NCI-H146 treated with DMSO at 0.1 percent for 48 hours (cell line): ENCODE data around the gene CARMIL1.
A peak's percentile ranks its signal among the peaks of the same experiment; 100 is the strongest.

Experiments used
- DNase-seq: peaks from one replicate; lab custom pipeline; 2025; ENCODE audit not compliant: unreplicated experiment; lab: John Stamatoyannopoulos, UW

CARMIL1 gene

DNA sequence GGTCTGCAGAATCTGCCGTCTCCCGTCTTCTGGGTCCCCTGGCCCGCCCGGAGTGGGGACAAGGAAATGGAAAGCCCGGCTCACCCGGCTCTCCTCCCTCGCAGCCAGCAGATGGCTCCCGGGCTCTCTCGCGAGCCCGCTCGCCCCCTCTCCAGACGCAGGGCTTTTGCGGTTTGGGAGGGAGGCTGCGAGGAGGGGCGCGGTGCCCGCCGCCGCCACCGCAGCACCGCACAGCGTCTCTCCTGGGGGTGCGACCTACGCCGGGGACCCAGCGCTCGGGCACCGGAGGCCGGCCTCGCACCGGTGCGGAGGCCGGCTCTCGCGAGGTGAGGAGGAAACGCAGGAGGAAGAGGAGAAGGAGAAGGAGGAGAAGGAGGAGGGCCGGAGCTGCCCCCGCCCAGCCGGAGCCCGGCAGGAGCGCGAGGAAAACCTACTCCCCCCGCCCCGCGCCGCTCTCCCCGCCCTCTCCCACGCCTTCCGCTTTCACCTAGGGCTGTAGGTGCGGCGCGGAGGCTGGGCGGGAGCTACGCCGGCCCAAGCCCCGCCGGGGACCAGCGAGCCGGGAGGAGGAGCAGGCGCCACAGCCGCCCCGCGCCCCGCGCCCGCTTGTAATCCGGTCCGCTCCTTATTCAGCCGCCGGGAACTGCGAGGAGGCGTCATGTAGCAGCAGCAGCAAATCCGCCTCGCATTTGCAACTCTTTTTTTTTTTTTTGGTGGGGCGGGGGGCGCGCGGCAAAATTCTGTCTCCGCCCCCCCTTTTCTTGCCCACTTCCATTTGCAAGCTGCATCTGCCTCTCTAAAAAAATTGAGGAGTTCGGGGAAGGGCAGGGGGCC, at the start of gene CARMIL1:
TSS of gene CARMIL1 (plus strand) at position 461 of the 834 bp plus-strand sequence. CDS start 422 bp downstream, outside the sequence.
- peak; percentile 79 for DNase-seq

DNA sequence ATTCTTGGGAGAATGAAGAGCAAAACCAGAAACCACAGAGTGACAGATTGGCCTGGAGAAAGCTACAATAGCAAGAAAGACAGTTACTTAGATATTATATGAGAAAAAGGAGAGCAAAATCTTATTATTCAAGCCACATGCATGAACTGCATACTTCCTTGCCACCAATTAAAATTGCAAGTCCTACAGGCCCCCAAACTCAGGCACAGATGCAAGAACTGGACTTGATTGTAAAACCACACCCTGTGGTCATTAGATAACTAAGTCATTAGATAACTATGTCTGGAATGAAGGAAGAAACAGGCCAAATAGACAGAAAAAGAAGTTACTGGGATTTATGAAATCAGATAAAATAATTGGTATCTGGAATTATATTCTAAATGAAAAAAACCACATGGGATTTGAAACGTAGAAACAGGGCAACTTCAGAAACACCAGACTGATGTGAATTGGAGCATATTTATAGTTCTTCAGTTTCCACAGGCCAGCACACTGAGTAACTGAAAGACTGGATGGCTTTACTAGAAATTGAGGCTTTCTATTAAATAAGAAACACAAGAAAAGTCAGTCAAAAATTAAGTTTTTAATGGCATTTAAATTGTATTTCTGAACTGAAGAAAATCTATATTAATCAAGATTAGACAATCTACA, 49.4 kb upstream of the CARMIL1 start:
- no peak for DNase-seq

DNA sequence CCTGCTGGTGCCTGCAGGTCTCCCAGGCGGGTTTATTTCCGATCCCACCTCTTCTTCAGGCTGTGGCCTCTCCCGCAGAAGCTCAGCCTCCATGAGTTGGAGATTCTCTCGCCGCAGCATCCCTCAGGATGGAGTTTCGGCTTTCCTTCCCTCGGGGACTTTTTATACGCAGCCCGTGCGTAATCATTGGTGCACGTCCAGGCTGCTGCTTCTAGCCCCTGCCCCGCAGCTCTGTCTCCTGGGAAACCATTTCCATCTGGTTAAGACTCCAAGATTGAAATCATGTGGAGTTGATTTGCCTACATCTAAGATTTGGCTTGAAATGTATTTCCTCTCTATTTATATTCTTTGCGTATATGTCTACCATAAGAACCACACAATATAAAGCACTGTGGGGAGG, 46.7 kb upstream of the CARMIL1 start:
- DNase-seq = no peak

DNA sequence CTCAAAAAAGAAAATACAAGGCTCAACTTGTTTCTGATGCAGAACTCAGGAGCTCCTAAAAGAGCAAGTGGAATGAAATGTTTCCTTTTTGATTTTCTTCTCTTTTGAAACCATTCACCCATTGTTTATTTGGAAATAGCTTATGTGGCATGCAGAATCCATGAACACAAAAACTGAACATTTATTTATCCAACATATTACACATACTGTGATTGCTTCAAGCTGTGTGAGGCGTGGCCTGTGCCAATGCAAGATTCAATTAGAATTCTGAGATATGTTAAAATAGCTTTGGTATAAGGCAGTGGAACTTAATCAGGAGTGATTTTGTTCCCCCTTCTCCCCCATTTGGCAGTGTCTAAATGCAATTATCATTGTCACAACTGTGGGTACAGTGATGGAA, 45.9 kb upstream of the CARMIL1 start:
- no peak for DNase-seq

DNA sequence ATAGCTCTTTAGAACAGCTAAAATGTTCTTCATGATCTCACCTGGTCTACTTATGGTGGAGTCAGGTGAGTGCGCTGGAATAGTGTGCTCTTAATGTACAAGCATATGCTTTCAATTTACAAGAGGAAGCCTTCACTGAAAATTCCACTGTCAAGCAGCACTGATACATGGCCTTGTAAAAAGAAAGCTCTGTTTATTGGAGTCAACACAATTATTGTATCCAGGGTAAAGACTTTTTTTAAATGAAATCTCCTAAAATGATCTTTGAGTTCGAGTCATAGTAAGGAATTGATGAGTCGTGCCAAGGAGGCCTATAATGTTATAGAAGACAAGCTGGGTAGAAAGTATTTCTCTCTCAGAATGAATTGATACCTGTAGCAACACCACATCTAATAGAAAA, 41.6 kb upstream of the CARMIL1 start:
- no peak for DNase-seq

DNA sequence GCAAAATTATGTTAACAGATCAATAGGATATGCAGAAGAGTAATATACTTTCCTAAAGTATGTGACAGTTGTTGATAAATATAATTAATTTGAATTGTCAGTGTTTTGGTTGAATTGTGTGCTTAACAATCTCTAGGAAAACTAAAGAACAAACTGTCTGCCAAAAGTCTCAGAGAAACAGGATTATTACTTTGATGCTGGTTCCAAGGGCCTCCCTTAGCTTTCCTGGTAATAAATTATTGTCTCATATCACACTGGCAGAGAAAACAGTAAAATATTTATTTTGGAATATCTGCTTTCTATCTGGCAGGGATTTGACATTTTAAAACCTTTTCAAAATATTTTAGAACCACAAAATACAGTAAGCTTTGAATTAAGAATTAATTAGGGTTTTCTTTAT, 40.1 kb upstream of the CARMIL1 start:
- DNase-seq = no peak

DNA sequence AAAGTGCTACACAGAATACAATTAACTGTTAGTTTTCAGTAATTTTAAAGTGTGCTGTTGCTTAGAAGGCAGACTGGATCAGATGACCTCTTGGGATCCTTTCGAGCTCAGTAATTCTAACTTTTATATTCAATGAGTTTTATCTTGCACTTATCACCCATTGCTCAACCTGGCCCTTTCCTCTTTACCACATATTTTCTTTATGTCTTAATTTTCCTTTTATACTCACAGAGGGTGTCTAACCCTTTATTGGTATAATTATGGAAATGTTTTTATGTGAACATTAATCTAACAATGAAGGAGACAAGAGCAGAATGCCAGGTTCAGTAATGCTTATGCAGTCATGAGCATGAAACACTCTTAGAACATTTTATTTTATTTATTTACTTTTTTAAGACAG, 39.7 kb upstream of the CARMIL1 start:
- DNase-seq = no peak

DNA sequence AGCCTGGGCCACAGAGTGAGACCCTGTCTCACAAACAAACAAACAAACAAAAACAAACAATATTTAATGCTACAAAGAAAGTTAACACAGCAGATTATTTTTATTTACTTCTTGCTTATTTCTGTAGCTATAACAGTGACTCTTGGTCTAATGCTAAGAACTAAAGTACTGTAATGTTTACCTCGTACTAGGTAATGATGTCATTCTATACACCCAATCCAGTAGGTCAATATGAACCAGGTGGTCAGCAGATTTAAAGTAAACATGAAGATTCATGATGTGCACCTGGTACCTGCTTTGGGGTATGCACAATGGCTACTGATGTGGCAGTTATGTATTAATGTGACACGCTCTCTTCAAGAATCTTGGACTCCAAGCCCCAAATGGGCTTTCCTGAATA, 36.6 kb upstream of the CARMIL1 start:
- peak; percentile 49 for DNase-seq

DNA sequence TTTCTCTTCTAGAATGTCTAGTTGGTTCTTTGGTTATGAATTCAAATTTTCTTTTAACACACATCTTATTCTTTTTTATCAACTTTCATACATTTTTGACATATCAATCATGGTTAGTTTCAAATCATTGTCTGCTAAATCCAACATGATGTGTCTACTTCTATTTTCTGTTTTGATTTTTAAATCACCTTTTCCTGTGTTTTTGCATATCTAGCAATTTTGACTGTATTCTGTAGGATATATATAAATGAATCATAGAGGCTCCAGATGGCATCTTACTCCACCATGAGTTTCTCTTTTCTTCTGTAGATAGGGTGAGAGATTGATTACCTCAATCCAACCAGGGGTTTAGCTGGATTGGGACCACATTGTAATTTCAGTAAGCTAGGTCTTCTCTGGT, 34.3 kb upstream of the CARMIL1 start:
- DNase-seq = no peak

DNA sequence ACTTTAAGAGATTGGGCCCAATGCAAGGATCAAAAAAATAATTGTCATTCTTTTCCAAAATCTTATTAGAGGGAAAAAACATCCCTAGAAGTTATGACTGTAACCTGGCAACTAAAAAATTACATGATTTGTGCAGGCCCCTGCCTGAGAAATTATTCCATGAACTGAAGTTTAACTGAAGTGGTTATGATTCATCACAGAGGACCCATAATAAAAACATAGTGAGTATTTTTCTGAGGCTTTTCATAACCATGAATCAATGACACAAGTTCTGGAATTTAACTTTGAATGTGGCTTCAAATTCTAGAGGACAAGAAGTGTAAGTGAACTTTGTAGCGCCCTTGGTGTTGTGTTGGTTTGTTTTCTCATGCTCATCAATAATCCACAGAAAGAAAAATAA, 31.1 kb upstream of the CARMIL1 start:
- DNase-seq = no peak

DNA sequence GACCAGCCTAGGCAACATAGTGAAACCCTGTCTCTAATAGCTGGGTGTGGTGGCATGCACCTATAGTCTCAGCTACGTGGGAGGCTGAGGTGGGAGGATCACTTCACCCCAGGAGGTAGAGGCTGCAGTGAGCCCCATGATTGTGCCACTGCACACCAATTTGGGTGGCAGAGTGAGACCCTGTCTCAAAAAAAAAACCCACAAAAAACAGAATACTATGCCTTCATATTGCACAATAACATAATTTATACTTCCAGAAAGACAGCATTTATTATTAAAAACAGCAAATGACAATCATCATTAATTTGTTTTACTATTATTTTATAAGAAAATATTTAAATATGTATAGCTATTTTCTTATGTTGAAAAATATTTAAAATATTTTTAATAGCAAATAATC, 30.0 kb upstream of the CARMIL1 start:
- DNase-seq = no peak

DNA sequence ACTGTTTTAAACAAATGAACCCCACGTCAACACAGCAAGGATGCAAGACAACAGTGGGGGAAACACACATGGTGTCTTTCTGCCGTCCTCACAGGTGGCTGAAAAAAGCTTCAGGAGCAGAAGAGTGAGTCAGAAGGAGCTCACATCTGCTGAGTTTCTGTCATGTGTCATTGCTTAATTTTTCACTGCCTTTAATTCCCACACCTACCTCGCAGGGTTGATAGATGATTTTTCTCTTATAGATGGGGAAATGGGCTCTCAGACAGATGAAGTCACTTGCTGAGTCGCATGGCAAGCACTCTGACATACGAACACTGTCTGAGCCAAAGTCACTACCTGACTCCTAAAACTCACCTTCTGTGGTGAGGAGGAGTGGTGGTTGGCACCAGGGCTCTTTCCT, 28.3 kb upstream of the CARMIL1 start:
- no peak for DNase-seq

DNA sequence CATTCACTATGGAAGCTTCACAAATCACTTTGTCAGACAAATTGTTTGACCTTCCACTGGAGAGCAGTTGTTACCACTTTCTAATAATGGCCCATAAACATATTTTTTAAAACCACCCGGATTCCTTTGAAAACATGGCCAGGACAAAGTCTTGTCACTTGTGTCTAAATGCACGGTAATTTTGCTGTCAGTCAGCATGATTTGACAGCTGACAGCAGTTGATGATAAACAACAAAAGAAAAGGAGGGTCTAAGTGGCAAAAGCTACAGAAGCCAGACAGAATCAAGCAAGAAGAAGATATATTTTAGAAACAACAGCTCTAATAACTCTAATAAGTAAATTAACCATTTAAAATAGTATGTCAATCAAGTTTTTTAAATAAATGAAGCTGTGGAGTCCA, 27.7 kb upstream of the CARMIL1 start:
- no peak for DNase-seq

DNA sequence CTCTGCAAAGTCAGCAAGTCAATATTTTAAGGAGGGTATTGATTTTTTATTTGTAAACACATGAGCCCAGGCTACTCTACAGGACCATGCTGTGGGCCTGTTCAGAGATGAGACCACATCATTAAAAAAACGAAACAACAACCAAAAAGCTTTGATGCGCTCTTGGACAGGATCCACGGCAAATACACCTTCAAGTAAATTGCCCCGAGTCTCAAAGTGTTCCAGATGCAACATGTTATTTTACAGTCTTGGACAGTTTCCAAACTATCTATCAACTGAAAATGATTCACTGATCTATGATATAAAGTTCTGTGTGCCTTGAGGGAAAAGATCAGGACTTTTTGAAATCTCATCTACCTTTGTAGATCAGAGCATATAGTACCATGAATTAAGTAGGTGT, 25.8 kb upstream of the CARMIL1 start:
- no peak for DNase-seq

DNA sequence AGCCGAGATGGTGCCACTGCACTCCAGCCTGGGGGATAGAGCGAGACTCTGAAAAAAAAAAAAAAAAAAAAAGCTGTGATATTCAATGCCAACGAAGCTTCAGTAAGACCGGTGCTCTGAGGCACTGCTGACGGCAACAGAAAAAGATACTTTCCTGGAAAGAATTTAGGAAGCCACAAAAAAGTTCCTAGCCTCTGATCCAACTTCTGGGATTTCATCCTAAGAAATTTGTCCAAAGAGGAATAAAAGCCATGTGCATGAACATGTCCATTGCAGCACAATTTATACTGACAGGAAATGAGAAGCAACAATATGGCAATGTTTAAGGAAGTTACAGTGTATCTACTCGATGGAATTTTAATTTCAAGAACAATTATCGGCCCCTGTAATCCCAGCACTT, 24.5 kb upstream of the CARMIL1 start:
- no peak for DNase-seq

DNA sequence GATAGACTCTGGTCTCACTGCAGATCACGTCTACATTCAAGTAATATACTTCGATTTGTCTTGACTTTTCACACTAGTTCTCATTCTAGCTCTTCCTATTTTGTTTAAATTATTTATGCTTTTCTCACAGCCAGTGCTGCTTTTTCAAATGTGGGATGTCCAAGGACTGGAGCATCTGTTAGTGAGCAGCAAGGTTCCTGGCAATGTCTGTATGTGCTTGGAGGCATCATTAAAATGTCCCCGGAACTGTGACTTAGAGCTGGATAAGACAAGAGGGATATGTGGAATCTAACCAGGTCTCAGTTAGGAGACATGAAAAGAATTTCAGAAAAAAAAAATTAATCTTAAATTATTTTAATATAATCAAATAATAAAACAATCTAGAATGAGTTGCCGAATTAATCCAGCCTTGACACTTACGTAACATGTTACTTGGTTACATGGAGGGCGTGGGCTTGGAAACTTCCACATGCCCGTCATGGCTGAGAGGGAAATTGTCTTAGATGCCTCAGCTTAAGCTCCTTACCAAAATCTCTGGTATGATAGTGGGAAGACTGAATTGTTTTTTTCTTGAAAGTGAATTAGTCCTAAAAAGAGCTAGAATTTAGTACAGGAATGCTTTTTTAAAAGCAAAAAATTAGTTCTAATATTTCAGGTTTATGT, 21.4 kb upstream of the CARMIL1 start:
- no peak for DNase-seq

DNA sequence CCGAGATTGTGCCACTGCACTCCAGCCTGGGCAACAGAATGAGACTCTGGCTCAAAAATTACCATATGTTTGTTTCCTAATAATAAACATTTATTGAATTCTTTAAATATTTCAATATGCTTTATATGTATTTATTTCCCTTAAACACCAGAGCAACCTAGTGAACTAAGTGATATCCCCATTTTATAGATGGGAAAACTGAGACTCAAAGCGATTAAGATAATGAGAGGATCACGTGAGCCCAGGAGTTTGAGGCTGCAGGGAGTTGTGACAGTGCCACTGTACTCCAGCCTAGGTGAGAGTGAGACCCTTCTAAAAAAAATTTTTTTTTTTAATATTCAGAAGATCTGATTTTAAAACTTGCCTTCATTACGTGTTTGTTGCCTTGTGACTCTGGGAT, 19.4 kb upstream of the CARMIL1 start:
- DNase-seq = no peak

DNA sequence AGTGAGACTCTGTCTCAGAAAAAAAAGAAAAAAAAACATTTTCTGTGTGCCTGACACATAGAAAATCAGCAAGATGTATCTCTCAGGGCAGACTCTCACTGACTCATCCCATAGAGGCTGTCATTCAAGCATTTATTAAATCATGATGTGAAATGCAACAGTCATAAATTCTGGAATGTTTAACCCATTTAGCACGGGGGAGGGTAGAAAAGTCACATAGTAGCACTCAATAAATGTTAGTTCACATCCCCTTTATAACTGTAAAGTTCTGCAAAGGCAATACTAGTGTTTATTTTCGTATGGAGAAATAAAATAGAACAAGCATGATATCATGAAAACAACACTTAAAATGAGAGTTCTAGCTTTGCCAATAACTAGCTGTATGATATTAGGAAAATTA, 15.5 kb upstream of the CARMIL1 start:
- DNase-seq = no peak

DNA sequence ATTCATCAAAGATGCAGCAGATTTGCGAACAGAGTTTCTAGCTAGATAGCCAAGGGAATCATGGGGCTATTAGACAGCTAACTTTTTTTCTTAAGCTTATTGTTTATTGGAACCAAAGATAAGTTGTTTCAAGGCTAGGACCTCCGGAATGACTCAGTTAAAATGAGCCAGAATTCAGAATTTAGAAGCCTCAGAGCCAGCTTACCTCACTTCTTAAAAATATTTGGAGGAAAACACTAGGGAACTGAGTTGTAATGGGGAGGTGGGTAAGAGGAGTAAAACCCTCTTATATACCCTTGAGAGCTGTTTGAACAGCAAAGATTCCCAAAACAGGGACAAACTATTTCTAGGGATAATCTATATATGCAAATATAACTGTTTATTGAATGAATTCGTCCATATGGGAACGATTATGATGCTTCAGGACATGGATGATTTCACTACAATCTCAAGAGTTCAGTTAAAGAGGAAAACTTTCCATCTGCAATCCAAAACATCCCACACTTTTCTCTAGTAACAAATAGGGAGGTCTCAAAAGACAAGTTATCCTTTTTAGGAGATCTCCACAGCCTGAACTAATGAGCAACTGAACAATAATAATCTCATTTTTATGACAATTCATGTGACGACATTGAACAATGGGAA, 12.6 kb upstream of the CARMIL1 start:
- no peak for DNase-seq

DNA sequence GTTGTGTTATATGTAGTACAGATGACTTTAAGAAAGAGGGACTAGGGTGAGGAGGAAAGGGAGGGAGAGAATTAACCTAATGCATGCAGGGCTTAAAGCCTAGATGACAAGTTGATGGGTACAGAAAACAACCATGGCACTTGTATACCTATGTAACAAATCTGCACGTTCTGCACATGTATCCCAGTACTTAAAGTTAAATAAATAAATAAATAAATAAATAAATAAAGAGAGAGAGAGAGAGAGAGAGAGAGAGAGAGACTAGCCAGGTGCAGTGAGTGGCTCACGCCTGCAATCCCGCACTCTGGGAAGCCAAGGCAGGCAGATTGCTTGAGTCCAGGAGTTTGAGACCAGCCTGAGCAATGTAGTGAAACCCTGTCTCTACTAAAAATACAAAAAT, 11.5 kb upstream of the CARMIL1 start:
- no peak for DNase-seq

DNA sequence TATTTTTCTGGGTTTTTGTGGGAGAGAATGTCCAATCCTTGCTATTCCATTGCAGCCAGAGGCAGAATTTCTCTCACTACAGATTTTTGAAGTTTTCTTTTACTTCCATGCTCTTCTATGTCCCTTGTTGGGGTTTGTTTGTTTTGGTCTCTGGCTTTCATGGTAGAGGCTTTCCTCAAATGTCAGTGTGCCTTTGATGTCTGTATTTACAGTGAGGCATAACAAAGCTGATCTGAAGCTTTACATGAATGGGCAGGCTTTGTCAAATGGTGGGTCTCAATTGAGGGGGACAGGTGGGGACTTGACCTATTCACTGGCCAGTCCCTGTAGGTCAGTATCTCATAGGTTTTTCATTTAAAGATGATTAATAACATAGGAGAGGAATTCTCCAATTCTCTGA, 8.6 kb upstream of the CARMIL1 start:
- DNase-seq = peak; percentile 56

DNA sequence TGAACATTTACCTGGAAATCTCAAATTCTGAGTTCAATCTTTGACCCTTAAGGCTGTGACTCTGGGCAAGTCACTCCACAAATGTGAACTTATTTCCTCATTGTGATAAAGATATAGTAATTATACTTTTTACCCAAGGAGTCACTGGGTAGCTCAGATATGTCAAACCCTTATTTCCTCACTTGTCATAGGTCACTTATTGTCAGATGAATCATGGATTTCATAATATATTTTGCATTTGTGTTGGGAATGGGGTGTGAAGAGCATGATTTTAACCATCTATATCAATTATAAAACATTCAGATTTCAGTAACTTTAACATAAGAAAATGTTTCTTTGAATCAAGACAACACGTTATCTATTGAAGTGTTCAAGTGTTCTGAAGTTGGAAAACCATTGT, 3.7 kb upstream of the CARMIL1 start:
- no peak for DNase-seq
